Measurements from ENCODE around the gene UROC1.

- TF ChIP-seq BHLHE40 (IDR thresholded peaks at IDR 0.05; ENCODE audit: borderline replicate concordance) (no peak), FOXM1 (IDR thresholded peaks at IDR 0.05; ENCODE audit: borderline replicate concordance) (no peak), FOXK2 (IDR thresholded peaks at IDR 0.05) (no peak)
Measured at GRCh38 chr3:126441256-126441880, 76.2 kb downstream of the UROC1 start.
